ENCODE data around the gene ALDH1A1. TPM values are rescaled to one million over a fixed set of nuclear protein-coding genes. Genes with fewer than 3 reads are reported as not detected.
"Not testable (repeated sequence)": the region's sequence is repeated elsewhere in the genome, so short reads cannot be mapped to it uniquely, and the experiment has no call there.

ALDH1A1 gene
- total RNA-seq, 2 donors from 2014 or later: not detected

- Mint-ChIP-seq H3K4me3 (no peak overlapping the region), H3K27me3 (peaks cover 23% of the 10 kb centered on the region), H3K27ac (no peak overlapping the region), H3K36me3 (ENCODE audit: low read depth) (no peaks in the 10 kb centered on the region), H3K9me3 (no peaks in the 10 kb centered on the region), H3K4me1 (no peaks in the 10 kb centered on the region)
- no peak for ATAC-seq (replicated peaks)
These were observed 10.4 kb downstream of the ALDH1A1 start for GRCh38 chr9:72942451-72942850.

- not testable (repeated sequence) for ATAC-seq (replicated peaks); H3K4me1 Mint-ChIP-seq; H3K4me3 Mint-ChIP-seq; H3K9me3 Mint-ChIP-seq; H3K36me3 Mint-ChIP-seq (ENCODE audit: low read depth); H3K27ac Mint-ChIP-seq
- H3K27me3 Mint-ChIP-seq: peaks cover 17% of the 10 kb centered on the region
These were observed 13.3 kb downstream of the ALDH1A1 start for GRCh38 chr9:72939581-72939980.

GRCh38 chr9:72937545-72937944, 15.3 kb downstream of the ALDH1A1 start:
- Mint-ChIP-seq H3K4me3 (no peak overlapping the region), H3K36me3 (ENCODE audit: low read depth) (no peaks in the 10 kb centered on the region), H3K4me1 (no peaks in the 10 kb centered on the region), H3K27me3 (peaks cover 13% of the 10 kb centered on the region), H3K27ac (no peak overlapping the region), H3K9me3 (no peaks in the 10 kb centered on the region)
- no peak for ATAC-seq (replicated peaks)

GRCh38 chr9:72936679-72937078, 16.2 kb downstream of the ALDH1A1 start:
- ATAC-seq (replicated peaks): no peak
- peaks cover 7% of the 10 kb centered on the region for H3K27me3 Mint-ChIP-seq
- no peaks in the 10 kb centered on the region for H3K9me3 Mint-ChIP-seq
- no peak overlapping the region for H3K27ac Mint-ChIP-seq
- H3K36me3 Mint-ChIP-seq (ENCODE audit: low read depth): no peaks in the 10 kb centered on the region
- H3K4me1 Mint-ChIP-seq: no peaks in the 10 kb centered on the region
- no peak overlapping the region for H3K4me3 Mint-ChIP-seq

- Mint-ChIP-seq H3K27ac (no peak overlapping the region), H3K36me3 (ENCODE audit: low read depth) (no peaks in the 10 kb centered on the region), H3K4me3 (no peak overlapping the region), H3K4me1 (no peaks in the 10 kb centered on the region), H3K9me3 (no peaks in the 10 kb centered on the region), H3K27me3 (peaks cover 3% of the 10 kb centered on the region)
- ATAC-seq (replicated peaks): no peak
These were observed 16.6 kb downstream of the ALDH1A1 start for GRCh38 chr9:72936266-72936665.

- no peak for ATAC-seq (replicated peaks)
- H3K27ac Mint-ChIP-seq: no peak overlapping the region
- H3K4me1 Mint-ChIP-seq: no peaks in the 10 kb centered on the region
- no peaks in the 10 kb centered on the region for H3K9me3 Mint-ChIP-seq
- H3K36me3 Mint-ChIP-seq (ENCODE audit: low read depth): no peaks in the 10 kb centered on the region
- no peak overlapping the region for H3K4me3 Mint-ChIP-seq
- peaks cover 3% of the 10 kb centered on the region for H3K27me3 Mint-ChIP-seq
These were observed 17.3 kb downstream of the ALDH1A1 start for GRCh38 chr9:72935595-72935994.

- no peaks in the 10 kb centered on the region for H3K4me1 Mint-ChIP-seq
- H3K9me3 Mint-ChIP-seq: no peaks in the 10 kb centered on the region
- H3K4me3 Mint-ChIP-seq: no peak overlapping the region
- peaks cover 3% of the 10 kb centered on the region for H3K27me3 Mint-ChIP-seq
- H3K36me3 Mint-ChIP-seq (ENCODE audit: low read depth): no peaks in the 10 kb centered on the region
- H3K27ac Mint-ChIP-seq: no peak overlapping the region
- ATAC-seq (replicated peaks): no peak
These were observed 18.9 kb downstream of the ALDH1A1 start for GRCh38 chr9:72933730-72934665.

- Mint-ChIP-seq H3K4me1 (no peaks in the 10 kb centered on the region), H3K36me3 (ENCODE audit: low read depth) (no peaks in the 10 kb centered on the region), H3K4me3 (no peak overlapping the region), H3K9me3 (no peaks in the 10 kb centered on the region), H3K27ac (no peak overlapping the region), H3K27me3 (peaks cover 3% of the 10 kb centered on the region)
- no peak for ATAC-seq (replicated peaks)
These were observed 20.2 kb downstream of the ALDH1A1 start for GRCh38 chr9:72932619-72933018.

GRCh38 chr9:72931897-72932296, 21.0 kb downstream of the ALDH1A1 start:
- no peaks in the 10 kb centered on the region for H3K4me1 Mint-ChIP-seq
- ATAC-seq (replicated peaks): no peak
- no peaks in the 10 kb centered on the region for H3K9me3 Mint-ChIP-seq
- H3K36me3 Mint-ChIP-seq (ENCODE audit: low read depth): no peaks in the 10 kb centered on the region
- H3K27me3 Mint-ChIP-seq: peaks cover 3% of the 10 kb centered on the region
- no peak overlapping the region for H3K27ac Mint-ChIP-seq
- H3K4me3 Mint-ChIP-seq: no peak overlapping the region

- H3K36me3 Mint-ChIP-seq (ENCODE audit: low read depth): no peaks in the 10 kb centered on the region
- no peak overlapping the region for H3K4me3 Mint-ChIP-seq
- no peak overlapping the region for H3K27ac Mint-ChIP-seq
- ATAC-seq (replicated peaks): no peak
- peaks cover 3% of the 10 kb centered on the region for H3K27me3 Mint-ChIP-seq
- H3K4me1 Mint-ChIP-seq: no peaks in the 10 kb centered on the region
- H3K9me3 Mint-ChIP-seq: no peaks in the 10 kb centered on the region
These were observed 21.4 kb downstream of the ALDH1A1 start for GRCh38 chr9:72931437-72931836.

GRCh38 chr9:72930828-72931227, 22.0 kb downstream of the ALDH1A1 start:
- H3K36me3 Mint-ChIP-seq (ENCODE audit: low read depth): no peaks in the 10 kb centered on the region
- peaks cover 3% of the 10 kb centered on the region for H3K27me3 Mint-ChIP-seq
- H3K9me3 Mint-ChIP-seq: no peaks in the 10 kb centered on the region
- no peaks in the 10 kb centered on the region for H3K4me1 Mint-ChIP-seq
- no peak overlapping the region for H3K27ac Mint-ChIP-seq
- H3K4me3 Mint-ChIP-seq: no peak overlapping the region
- no peak for ATAC-seq (replicated peaks)

- no peaks in the 10 kb centered on the region for H3K4me1 Mint-ChIP-seq
- H3K27me3 Mint-ChIP-seq: peaks cover 7% of the 10 kb centered on the region
- no peaks in the 10 kb centered on the region for H3K9me3 Mint-ChIP-seq
- no peak overlapping the region for H3K4me3 Mint-ChIP-seq
- ATAC-seq (replicated peaks): no peak
- H3K27ac Mint-ChIP-seq: no peak overlapping the region
- no peaks in the 10 kb centered on the region for H3K36me3 Mint-ChIP-seq (ENCODE audit: low read depth)
These were observed 23.3 kb downstream of the ALDH1A1 start for GRCh38 chr9:72929542-72929941.

- Mint-ChIP-seq H3K4me3 (no peak overlapping the region), H3K4me1 (no peaks in the 10 kb centered on the region), H3K27me3 (peaks cover 5% of the 10 kb centered on the region), H3K36me3 (ENCODE audit: low read depth) (no peaks in the 10 kb centered on the region), H3K27ac (no peak overlapping the region), H3K9me3 (no peaks in the 10 kb centered on the region)
- no peak for ATAC-seq (replicated peaks)
These were observed 24.8 kb downstream of the ALDH1A1 start for GRCh38 chr9:72928042-72928507.

GRCh38 chr9:72926506-72926905, 26.3 kb downstream of the ALDH1A1 start:
- no peaks in the 10 kb centered on the region for H3K9me3 Mint-ChIP-seq
- no peak for ATAC-seq (replicated peaks)
- H3K27me3 Mint-ChIP-seq: peaks cover 13% of the 10 kb centered on the region
- H3K4me1 Mint-ChIP-seq: no peaks in the 10 kb centered on the region
- H3K36me3 Mint-ChIP-seq (ENCODE audit: low read depth): no peaks in the 10 kb centered on the region
- H3K4me3 Mint-ChIP-seq: no peak overlapping the region
- H3K27ac Mint-ChIP-seq: no peak overlapping the region

- no peaks in the 10 kb centered on the region for H3K9me3 Mint-ChIP-seq
- H3K27ac Mint-ChIP-seq: no peak overlapping the region
- no peaks in the 10 kb centered on the region for H3K36me3 Mint-ChIP-seq (ENCODE audit: low read depth)
- ATAC-seq (replicated peaks): no peak
- H3K4me3 Mint-ChIP-seq: no peak overlapping the region
- H3K27me3 Mint-ChIP-seq: peaks cover 13% of the 10 kb centered on the region
- no peaks in the 10 kb centered on the region for H3K4me1 Mint-ChIP-seq
These were observed 27.0 kb downstream of the ALDH1A1 start for GRCh38 chr9:72925891-72926290.
